NB4 (cell line): ENCODE data around the gene PPIA.

ENCODE experiments used
- DNase-seq: peaks from one replicate; pipeline ENCODE4 v3.0.0; 2010; ENCODE audit warnings: low read depth
- H3K4me3 ChIP-seq: one replicate; pipeline ENCODE4 v1.5.1; 2011; ENCODE audit warnings: mild to moderate bottlenecking, low read depth, low read length, moderate library complexity
- MAX ChIP-seq: IDR thresholded peaks from 2 replicates; pipeline ENCODE4 v1.6.1; 2011; ENCODE audit warnings: low read depth, low read length
- MYC ChIP-seq: IDR thresholded peaks from 2 replicates; pipeline ENCODE4 v1.6.1; 2011; ENCODE audit warnings: low read depth, low read length
- POLR2A ChIP-seq: IDR thresholded peaks from 2 replicates; pipeline ENCODE4 v1.6.1; 2011; ENCODE audit warnings: mild to moderate bottlenecking; ENCODE audit not compliant: insufficient read length; ENCODE audit errors: extremely low read depth
- TF ChIP-seq, protein P1 (sequence below): IDR thresholded peaks from one replicate; pipeline ENCODE4 v1.5.1; 2012; ENCODE audit warnings: low read depth, low read length

The PPIA gene

DNA sequence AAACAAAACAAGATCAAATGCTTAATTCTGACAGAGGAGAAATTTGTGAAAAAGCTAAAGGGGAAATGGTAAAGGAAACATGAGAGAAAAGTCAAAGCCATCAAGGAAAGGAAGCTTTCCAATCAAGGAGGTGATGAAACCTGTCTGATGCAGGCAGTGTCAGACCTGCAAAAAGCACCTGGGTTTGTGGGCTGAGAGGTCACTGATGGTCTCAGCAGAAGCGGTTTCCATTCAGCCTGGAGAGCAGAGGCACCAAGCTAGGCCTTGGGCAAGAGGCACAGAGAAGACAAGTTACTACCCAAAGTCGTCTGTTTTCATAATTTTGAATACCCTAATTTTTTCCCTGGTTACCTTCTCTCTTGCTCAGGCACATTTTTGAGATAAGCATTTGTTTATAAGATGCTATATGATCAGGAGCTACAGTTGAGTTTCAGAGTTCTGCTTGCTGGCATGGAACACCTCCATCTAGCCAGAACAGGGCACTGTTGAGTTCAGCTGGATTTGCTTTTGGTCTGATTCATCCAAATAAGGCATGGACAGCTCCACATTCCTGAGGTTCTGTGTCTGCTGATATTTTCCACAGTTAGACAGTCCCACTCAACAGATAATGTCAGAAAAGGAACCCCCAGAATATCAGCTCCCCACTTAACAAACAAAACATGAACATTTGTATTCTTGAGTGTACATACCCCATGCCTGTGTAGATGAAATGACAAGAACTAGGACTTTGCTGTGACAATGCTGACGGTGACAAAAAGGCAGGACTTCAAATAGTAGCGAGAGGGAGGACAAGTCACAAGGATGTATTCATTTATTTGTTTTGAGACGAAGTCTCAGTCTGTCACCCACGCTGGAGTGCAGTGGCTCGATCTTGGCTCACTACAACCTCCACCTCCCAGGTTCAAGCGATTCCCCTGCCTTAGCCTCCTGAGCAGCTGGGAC, 4.9 kb upstream of the PPIA start:
- DNase-seq = no peak
- no peak overlapping the region for H3K4me3 ChIP-seq
- TF ChIP-seq POLR2A (no peak), MYC (no peak), MAX (no peak)
- TF ChIP-seq, protein P1, sequence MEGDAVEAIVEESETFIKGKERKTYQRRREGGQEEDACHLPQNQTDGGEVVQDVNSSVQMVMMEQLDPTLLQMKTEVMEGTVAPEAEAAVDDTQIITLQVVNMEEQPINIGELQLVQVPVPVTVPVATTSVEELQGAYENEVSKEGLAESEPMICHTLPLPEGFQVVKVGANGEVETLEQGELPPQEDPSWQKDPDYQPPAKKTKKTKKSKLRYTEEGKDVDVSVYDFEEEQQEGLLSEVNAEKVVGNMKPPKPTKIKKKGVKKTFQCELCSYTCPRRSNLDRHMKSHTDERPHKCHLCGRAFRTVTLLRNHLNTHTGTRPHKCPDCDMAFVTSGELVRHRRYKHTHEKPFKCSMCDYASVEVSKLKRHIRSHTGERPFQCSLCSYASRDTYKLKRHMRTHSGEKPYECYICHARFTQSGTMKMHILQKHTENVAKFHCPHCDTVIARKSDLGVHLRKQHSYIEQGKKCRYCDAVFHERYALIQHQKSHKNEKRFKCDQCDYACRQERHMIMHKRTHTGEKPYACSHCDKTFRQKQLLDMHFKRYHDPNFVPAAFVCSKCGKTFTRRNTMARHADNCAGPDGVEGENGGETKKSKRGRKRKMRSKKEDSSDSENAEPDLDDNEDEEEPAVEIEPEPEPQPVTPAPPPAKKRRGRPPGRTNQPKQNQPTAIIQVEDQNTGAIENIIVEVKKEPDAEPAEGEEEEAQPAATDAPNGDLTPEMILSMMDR = no peak

DNA sequence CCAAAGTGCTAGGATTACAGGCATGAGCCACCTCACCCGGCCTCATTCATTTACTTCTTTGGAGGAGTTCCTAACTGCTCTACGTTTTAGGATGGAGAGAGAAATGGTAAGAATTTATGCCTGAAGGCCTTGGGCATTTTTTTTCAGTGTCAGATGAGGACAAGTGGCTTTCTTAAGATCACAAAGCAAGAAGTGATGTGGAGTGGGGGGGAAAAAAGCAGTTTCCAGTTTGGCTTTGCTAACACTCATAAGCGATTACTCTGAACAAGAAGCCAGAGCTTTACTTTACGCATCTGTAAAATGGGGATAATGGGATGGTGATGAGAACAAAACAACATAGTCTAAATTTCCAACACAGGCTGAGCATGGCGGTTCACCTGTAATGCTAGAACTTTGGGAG, 2.6 kb upstream of the PPIA start:
- no peak for TF ChIP-seq MYC
- TF ChIP-seq, protein P1 = no peak
- no peak for DNase-seq
- H3K4me3 ChIP-seq = no peak overlapping the region

DNA sequence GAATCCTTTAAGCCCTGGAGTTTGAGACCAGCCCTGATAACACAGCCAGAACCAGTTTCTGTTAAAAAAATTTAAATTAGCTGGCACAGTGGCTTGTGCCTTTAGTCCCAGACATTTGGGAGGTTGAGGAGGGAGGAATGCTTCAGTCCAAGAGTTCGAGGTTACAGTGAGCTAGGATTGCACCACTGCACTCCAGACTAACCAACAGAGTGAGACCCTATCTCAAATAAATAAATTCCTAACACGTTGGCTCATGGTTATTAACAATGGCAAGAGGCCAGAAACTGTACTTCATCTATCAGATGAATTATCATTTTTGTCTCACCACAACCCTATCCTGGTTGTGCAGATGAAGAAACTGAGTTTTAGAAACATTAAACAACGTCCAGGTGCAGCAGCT, 2.1 kb upstream of the PPIA start:
- no peak overlapping the region for H3K4me3 ChIP-seq

DNA sequence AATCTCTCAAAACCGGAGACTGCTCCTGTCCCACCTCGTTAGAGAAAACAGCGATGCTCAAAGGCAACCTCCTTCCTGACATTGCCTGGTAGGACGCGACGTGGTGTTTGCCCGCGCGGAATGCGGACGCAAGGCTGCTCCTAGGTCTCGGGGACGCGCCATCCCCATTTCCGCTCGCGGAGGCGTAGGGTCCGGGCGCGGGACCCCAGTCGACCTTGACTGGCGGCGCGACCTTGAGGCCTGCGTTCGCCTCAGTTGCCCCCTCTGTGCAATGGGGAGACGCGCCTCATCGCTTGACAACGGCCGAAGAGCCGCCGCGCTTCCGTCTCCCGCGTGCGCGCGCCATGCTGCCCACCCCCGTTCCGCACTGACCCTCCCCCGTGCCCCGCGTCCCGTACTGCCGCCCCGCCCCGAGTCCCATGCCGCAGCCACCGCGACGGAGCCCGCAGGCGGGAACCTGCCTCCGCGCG, 412 bp upstream of the PPIA start:
- no peak for DNase-seq

More for the DNA sequence above, 2.1 kb upstream of the PPIA start:
- DNase-seq = no peak
- no peak for TF ChIP-seq MAX
- TF ChIP-seq POLR2A = no peak
- TF ChIP-seq MYC = no peak
- TF ChIP-seq, protein P1 = no peak

GRCh38 chr7:44797329-44798258, 1.1 kb downstream of the PPIA start:
- peak overlapping the region; percentile 88 for H3K4me3 ChIP-seq
- TF ChIP-seq, protein P1 = peak; percentile 66
- peak; percentile 63; the same call in 1 of the 2 replicates for TF ChIP-seq MYC
- peak; percentile 65; the same call in 1 of the 2 replicates for TF ChIP-seq MAX
- peak; percentile 65 for TF ChIP-seq POLR2A
- DNase-seq = peak; percentile 96

More for the DNA sequence above, 412 bp upstream of the PPIA start:
- H3K4me3 ChIP-seq = peak overlapping the region; percentile 76
- TF ChIP-seq, protein P1 = no peak
- peak; percentile 83 for TF ChIP-seq MAX
- peak; percentile 73 for TF ChIP-seq MYC
